HuH-7.5 (cell line): ENCODE results near the gene ENO1.
A peak's percentile ranks its signal among the peaks of the same experiment; 100 is the strongest.
"Not testable (repeated sequence)": the region's sequence is repeated elsewhere in the genome, so short reads cannot be mapped to it uniquely, and the experiment has no call there.

Experiments used
- DNase-seq: peaks from one replicate; pipeline ENCODE4 v3.0.0; 2011; ENCODE audit warnings: low spot score

ENO1 gene

DNA sequence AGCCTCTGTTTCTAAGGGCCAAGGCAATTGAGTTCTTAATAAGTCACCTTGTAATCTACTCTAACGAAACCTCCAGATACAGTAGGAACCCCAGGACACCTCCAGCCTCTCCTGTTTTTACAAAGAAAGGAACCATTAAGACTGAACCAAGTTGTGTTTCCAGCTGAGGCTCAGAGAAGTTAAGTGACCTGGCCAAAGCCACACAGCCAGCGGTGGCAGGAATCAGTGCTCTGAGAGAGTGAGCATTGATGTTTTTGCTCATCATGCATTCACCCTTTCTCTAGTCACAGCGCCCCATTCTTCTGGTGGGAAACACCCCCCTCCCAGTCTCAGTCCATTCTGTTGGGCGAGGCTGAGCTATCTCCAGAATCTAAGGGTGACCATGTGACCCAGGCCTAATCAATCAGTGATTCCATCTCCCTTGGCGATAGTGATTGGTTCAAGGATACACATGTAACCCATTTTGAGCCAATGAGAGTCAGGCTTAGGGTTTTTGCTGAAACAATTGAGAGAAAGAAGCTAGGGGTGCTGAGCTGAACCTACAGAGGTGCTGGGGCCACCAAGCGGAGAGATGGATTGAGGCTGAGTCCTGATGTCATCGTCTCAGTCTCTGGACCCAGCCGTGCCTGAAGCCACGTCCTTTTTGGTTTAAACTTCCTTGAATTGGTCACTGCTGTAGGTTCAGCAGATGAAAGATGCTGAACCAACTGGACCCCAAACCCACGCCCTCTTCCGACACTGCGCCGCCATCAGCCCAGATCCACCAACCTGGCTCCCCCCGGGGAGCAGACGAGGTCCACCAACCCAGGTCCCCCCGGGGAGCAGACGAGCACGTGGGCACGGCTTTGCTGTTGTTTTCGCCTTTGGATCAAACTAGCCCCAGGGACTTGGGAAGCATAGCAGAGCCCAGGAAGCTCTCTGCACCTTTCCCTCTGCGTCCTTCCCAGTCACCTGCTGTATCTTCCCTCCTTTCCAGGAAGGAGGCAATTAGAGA is 33.1 kb downstream of the ENO1 start:
- DNase-seq = no peak

DNA sequence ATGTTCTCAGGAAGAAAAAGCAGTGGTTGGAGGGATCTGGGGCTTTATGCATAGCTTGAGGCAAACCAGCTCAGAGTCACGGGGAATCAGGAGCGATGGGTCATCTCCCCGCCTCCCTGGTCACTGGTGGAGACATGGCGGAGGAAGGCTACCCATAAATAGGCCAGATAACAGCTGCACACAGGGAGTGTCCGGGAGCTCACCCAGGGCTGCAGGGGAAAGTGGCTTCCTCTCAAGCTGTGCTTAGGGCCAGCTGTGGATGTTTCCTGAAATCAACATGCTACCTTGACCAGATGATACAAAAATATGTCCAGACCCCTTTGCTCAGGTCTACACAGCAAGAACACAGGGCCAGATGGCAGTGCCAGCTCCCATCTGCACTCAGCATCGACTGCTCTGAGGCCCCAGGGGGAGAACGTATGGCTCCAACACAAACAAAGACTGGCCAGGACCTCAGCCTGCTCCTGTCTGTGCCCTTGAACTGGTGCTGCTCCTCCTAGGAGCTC is 33.9 kb downstream of the ENO1 start:
- DNase-seq = no peak

DNA sequence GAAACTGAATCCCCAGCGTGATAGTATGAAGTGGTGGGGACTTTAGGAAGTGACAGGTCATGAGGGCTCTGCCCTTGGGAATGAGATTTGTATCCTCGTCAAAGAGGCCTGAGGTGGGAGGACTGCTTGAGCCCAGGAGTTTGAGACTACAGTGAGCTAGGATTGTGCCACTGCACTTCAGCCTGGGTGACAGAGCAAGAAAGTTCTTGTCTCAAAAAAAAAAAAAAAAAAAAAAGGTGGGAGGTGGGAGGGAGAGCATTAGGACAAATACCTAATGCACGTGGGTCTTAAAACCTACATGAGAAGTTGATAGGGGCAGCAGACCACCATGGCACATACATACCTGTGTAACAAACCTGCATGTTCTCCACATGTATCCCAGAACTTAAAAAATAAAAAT is 37.1 kb downstream of the ENO1 start:
- DNase-seq = no peak

DNA sequence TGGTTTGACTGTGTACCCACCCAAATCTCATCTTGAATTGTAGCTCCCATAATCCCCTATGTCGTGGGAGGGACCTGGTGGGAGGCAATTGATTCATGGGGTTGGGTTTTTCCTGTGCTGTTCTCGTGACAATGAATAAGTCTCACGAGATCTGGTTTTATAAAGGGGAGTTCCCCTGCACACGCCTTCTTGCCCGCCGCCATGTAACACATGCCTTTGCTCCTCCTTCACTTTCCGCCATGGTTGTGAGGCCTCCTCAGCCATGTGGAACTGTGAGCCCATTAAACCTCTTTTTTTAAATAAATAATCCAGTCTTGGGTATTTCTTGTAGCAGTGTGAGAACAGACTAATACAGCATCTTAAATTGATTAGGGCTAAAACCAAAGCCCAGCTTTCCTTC is 38.5 kb downstream of the ENO1 start:
- DNase-seq = no peak

DNA sequence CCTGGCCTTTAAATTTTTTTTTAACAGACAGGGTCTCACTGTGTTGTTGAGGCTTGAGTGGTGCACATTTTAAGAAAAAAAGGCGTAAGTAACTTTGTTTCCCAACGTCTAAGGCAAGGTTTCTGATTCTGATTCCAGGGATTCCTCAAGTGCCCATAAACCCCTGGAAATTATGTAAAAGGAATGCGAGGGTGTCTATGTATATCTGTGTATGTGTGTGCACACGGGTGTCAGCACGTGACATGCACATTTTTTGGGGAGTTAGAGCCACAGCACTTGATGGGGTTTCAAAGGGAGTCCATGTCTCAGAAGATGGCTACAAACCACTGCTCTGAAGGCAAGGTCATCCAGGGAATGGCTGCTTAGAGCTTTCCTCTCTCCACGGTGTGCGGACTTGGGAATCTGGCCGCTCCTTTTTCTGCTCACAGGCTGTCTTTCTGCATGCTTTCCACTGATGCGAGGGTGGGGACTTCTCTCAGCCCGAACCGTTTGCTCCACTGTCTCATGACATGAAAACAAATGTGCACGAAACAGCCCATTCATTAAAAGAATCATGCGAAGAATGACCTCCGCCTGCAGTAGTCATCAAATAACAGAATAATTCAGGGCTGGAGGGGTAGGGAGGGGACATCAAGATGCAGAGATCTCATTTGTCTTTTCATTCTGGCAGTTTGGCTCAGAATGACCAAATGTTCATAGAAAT is 42.4 kb downstream of the ENO1 start:
- no peak for DNase-seq

DNA sequence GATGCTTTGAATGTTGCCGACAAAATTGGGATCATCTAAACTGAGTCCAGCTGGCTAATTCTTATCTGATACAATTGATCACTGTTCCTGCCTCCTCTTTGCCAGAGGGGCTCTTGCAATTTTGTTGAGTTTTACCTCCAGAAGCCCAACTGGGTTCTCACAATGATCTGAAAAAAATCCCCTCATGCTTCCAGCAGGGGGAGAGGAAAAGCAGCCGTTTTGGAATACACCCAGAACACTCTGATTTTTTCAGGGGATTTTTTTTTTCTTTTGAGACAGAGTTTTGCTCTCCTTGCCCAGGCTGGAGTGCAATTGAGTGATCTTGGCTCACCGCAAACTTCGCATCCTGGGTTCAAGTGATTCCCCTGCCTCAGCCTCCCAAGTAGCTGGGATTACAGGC is 47.1 kb downstream of the ENO1 start:
- no peak for DNase-seq

DNA sequence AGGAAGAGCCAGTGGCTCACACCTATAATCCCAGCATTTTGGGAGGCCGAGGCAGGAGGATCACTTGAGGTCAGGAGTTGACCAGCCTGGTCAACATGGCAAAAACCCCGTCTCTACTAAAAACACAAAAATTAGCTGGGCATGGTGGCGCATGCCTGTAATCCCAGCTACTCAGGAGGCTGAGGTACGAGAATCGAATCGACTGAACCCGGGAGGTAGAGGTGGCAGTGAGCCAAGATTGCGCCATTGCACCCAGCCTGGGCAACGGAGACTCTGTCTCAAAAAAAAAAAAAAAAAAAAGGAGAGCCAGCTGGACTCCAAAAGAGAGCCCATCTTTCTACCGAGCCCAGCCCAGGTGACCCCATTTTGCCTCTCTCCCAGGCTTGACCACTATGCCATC is 47.8 kb downstream of the ENO1 start:
- DNase-seq = not testable (repeated sequence)

DNA sequence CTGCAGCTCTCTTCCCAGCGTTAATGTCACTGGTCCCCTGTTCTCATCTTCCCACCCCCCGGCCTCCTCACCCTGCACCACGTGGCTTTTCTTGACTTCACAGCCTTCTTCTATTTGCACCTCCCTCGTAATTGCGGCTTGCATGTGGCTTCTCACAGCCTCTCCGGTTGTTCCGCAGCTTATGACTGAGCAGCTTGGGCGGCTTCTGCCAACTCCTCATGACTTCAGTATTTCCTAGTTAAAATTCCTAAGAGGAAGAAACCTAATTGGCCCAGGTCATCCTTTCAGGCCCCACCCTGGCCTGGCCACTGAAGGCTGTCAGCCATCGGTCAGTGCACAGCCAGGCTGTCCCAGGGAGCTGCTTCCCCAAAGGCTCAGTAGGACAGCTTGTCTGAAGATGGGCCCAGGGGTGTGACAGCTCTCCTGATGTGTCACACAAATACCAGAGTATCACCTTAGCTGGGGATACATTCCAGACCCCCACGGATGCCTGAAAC is 52.5 kb downstream of the ENO1 start:
- no peak for DNase-seq

DNA sequence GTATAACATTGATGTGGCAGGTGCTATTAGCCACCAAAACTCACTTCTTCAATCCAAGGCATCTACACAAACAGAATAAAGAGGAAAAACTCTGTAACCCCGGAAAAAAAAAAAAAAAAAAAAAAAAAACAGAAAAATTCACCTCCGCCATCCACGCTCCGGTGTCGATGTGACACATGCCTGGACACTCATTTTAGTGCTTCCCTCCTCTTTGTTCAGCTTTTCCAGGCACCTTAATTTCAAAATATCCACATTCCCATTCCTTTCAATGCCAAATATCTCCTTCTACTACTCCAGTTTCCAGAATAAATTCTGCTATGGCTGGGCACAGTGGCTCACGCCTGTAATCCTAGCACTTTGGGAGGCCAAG is 55.2 kb downstream of the ENO1 start:
- DNase-seq = no peak

DNA sequence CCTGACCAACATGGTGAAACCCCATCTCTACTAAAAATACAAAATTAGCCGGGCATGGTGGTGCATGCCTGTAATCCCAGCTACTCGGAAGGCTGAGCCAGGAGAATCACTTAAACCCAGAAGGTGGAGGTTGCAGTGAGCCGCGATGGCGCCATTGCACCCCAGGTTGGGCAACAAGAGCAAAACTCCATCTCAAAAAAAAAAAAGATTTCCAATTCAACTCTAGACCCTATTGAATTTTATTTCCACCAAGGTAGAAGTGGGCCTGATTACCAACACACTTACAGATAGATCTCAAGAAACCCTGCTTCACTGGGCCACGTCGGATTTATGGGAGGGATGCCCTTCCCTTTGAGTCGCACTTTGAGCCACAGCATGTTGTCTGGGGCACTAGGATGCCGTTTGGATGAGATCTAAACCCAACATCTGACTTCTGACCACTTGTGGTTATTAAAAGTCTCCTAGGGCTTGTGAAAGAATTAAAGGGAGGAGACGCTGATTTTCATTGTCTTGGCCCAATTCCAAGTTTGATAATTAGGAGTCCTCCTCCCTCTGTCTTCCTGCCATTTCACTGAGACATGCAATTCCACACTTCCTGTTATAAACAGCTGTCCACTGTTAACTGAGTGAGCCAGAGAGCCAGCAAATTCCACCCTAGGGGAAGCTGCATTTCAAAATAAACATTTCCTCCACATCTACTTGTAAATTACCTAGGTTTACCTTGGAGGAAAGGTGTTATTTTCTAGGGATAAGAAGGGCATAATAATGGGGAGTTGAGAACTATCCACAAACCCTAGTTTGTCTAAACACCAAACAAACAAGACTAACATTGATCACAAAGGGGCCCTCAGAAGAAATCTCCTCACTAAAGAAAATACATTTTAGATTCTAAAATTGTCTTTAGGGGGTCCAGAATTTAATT is 55.9 kb downstream of the ENO1 start:
- DNase-seq = no peak

DNA sequence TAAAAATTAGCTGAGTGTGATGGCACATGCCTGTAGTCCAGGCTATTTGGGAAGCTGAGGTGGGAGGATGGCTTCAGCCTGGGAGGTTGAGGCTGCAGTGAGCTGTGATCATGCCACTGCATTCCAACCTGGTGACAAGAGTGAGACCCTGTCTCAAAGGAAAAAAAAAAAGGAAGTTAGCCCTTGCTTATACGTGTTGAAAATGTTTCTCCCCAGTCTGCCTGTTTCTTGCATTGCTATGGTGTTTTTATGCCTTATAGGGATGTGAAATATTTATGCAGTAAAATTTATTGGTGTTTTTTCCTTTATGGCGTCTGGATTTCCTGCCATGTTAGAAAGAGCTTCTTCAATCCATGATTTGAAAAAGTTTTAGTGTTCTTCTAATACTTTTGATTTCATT is 57.4 kb downstream of the ENO1 start:
- DNase-seq = no peak

DNA sequence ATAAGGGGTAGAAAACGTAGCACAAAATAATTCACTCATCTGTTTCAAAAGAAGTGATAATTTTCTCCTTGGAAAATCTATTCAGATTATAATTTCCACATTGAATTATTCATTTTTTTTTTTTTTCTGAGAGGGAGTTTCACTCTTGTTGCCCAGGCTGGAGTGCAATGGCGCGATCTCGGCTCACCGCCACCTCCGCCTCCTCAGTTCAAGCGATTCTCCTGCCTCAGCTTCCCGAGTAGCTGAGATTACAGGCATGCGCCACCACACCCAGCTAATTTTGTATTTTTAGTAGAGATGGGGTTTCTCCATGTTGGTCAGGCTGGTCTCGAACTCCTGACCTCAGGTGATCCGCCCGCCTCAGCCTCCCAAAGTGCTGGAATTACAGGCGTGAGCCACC is 59.7 kb downstream of the ENO1 start:
- not testable (repeated sequence) for DNase-seq

DNA sequence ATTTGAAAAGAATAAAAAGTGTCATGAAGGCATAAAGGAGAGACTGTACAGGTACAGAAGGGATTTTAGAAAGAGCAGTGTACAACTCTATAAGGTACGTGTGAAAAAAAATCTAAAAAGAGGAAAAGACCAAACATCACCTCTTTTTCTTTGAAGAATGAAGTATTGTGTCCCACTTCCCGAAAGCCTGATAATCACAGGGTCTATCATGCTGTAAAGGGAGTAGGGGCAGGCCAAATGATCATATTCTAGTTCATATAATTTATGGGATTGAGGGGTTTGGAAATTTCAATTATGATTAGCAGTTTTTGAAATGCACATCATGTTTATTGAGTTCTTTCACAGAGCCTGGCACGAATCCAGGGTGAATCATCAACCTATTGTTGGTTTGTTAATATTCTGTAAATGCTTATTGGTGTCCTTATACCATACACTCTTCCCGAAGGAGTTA is 60.1 kb downstream of the ENO1 start:
- no peak for DNase-seq

DNA sequence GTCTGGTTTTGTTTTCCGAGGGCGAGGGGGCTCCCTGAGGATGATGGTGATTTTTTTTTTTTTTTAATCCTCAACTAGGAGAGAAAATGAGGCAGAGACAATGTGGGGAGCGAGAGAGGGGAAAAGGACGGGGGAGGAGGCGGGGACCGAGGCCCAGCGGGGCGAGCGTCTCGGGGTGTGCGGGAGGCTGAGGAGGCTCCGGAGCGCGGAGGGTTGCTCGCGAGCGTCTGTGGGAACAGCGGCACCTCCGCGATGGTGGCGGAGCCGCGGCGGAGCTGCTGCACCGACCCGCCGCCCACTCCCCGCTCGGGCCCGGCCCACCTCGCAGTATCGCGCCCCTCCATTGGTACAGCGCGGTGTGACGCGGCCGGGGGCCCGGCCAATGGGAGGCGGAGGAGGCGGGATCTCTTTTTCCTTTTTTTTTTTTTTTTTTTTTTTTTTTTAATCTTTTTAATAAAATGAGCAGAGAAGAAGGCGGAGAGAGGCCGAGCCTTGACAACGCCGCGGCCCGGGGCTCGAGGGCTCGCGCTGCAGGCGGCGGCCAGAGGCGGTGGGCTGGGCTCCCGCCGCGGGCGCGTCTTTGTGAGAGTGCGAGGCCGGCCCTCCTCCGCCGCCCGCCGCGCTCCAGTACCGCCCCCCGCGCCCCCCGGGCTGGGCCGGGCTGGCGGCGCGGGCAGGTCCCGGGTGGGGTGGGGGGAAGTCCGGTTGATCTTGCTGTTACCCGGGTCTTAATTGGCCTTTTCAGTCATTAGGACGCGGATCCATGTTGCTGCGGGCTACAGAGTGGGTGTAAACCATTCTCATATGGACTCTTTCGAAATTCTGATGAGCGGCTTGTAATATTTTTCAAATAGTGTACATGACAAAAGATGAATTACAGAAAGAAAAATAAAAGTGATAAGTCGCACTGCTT is 60.8 kb downstream of the ENO1 start, which contains the start of gene RERE:
TSS of gene RERE (minus strand) at position 229 of the 913 bp plus-strand sequence.
- DNase-seq = peak; percentile 96

DNA sequence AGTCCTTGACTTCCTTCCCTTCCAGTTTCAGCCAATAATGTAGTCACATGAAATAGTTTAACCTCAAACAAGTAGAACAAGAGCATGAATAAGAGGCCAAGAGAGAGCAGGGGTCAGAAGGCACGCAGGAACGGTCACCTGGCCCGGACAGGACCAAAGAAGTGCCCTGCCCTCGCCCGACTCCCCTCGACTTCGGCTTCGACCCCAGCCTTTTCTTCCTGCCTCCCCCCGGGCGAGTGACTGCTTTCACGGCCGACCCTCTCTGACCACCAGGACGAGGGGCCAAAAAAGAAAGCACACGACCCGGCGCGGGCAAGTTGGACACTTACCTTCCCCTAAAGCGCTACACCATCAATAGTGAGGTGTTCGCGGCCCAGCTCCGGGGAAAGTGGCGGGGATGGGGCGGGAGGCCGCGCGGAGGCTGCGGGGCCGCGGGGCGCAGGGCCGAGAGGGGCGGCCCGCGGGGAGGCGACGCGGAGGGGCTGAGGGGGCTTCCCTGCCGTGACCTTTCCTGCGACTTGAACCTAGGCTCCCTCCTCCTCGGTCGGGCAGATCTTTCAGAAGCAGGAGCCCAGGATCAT is 61.6 kb downstream of the ENO1 start:
- no peak for DNase-seq

DNA sequence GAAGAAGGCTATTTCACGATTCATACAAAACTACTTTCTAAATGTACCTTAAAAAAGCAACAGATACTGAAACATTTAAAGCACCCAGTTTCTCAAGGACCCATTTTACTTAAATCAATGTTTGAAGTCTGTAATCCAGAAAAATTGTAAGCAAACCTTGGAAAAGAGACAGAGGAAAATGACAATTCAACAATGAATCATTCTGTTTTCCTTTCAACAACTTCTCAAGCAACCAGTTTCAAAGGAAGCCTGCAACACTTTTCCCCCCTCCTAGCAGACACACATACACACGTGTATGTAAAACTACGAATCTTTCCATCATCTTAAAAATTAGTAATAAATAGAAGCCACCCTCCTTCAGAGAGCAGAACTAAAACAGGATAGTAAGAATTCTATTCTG is 62.2 kb downstream of the ENO1 start:
- DNase-seq = no peak

DNA sequence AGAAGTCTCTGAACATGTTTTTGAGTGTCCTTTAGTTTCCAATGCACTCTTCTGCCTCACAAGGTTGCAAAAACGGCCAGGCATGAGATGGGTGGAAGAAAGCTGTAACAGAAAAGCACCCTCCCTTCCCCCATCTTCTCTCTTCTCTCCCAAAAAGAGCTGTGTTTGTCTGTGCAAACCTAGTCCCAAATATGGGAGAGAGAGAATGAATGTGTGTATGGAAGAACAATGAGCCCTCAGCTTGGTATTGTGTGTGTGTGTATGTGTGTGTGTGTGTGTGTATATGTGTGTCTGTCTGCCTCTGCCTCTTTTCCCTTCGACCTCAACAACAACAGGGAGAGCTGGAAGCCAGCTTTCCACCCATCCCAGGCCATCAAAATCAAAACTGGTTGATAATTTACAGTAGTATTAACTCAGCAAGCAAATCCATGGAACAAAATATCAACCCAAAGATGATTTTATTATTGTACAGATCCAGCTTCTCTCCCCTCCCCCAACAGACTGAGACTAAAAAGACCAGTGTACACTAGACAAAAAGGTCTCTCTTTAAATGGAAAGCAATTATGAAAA is 62.8 kb downstream of the ENO1 start:
- DNase-seq = no peak

DNA sequence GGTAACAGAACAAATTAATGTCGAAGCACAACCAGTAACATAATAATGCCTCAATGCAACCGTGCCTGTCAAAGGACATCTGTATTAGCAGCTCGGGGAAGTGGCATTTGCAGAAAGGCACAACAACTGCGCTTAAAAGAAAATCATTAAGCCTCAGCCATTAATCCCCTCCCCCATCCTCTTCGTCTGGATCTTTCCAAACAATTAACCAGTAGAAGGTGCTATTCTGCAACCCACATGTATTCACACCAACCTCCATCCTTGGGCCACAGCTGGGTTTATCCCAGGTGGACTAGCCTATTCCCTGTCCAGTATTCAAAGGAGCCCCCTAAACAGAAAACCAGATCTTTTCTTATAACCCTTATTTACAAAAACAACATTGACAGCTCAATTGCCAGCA is 63.6 kb downstream of the ENO1 start:
- no peak for DNase-seq

DNA sequence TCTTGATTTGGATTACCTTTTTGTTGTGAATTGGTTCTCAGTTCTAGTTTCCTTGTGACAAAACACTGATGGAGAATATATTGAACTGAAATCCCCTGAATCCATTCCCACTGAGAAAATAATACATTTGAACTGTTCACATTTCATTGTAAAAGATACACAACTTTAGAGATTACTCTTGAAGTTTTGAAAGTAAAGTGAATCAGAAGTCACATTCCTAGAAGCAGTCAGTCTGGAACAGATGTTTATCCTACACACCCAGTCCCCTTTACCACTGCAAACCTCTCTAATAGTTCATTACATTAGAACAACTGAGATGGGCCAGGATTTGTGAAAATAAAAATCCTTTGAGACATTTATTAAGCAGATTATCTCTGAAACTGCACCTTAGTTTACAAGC is 64.5 kb downstream of the ENO1 start:
- no peak for DNase-seq
